Measurements from ENCODE around the gene PRSS50. TPM values are rescaled to one million over a fixed set of nuclear protein-coding genes. Genes with fewer than 3 reads are reported as not detected.
A peak's percentile ranks its signal among the peaks of the same experiment; 100 is the strongest.

PRSS50 gene
- total and polyA plus RNA-seq, 10 donors, result 0.14 to 0.34 TPM; not detected in 8

DNA sequence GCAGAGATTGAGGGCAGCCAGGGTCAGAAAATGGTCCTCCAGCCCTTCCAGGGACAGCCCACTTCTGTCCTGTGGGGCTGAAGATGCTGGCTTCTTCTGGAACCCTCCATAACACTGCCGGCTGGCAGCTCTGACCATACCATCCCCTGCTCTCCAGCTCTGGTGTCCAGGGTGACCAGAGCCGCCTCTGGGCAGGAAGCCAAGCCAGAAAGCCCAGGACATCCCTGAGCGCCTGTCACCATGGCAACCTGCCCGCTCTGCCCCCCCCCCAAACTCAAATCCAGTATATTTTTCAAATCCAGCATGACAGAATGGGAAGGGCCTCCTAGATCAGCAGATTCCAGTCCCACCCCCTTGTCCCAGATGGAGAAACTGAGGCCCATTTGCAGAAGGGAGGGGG is 16.9 kb downstream of the PRSS50 start:
- Histone ChIP-seq H3K27me3 (replicated peaks in 1 of 7) (peaks cover 0 to 27% (median 12%) of the 10 kb centered on the region in 7 donors), H3K4me1 (peaks cover 21 to 58% (median 41%) of the 10 kb centered on the region in 6 donors), H3K27ac (no peak overlapping the region), H3K4me3 (peak overlapping the region in 3 of 8 donors; percentile 16 to 56 (median 30)), H3K36me3 (no peaks in the 10 kb centered on the region), H3K9me3 (no peaks in the 10 kb centered on the region)
- intact Hi-C loops (cut with DNase I; ENCODE audit: low total_unique reads), result no loop called here
- no peak for DNase-seq
- 30 to 78% (median 70%) methylated on average over 3 to 4 of the region's 4 CpGs; no CpG with 5 or more reads in 1 of the 5 donors for WGBS, 5 donors
- TF ChIP-seq POLR2A (IDR thresholded peaks at IDR 0.05) (no peak), POLR2AphosphoS5 (IDR thresholded peaks at IDR 0.05) (no peak)
- TF ChIP-seq, protein P1, sequence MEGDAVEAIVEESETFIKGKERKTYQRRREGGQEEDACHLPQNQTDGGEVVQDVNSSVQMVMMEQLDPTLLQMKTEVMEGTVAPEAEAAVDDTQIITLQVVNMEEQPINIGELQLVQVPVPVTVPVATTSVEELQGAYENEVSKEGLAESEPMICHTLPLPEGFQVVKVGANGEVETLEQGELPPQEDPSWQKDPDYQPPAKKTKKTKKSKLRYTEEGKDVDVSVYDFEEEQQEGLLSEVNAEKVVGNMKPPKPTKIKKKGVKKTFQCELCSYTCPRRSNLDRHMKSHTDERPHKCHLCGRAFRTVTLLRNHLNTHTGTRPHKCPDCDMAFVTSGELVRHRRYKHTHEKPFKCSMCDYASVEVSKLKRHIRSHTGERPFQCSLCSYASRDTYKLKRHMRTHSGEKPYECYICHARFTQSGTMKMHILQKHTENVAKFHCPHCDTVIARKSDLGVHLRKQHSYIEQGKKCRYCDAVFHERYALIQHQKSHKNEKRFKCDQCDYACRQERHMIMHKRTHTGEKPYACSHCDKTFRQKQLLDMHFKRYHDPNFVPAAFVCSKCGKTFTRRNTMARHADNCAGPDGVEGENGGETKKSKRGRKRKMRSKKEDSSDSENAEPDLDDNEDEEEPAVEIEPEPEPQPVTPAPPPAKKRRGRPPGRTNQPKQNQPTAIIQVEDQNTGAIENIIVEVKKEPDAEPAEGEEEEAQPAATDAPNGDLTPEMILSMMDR (IDR thresholded peaks at IDR 0.05 in 8 of 11, conservative IDR thresholded peaks at IDR 0.05 in 3 of 11), result no peak

DNA sequence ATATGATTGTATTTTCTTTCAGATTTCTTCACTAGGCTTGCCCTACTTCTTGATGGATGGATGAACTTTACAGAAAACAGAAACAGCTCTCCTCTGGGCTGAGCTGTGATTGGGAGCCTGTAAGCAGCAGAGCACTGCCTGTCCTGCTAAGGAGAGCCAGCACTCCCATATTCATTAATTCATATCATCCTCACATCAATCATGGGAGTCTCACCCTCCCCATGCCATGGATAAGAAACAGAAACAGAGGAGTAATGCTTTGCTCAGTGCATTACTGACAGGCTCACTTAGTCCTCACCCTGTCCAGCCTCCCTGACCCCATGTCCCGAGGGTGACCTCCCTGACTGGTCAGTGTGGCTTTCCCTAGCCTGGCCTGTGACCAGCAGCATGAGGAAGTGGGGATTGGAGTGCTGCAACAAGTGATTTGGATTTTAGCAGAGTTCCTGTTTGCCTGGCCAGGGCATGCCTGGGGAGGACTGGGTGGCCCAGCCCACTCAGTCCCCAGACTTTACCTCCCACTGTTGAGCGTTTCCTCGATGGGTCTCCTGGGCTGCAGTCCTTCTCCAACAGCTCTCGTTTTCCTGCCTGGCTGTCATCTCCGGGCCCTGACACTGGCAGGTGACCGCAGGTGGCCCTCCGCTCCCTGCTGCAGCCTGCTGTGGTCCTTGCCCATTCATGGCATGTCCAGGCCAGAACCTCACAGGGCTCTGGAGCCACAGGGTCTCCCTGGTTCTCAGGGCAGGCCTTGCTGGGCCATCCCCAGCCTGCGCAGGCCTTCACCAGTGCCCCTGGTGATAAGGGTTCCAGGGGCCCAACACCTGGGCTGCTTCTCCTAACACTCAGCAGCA is 17.8 kb downstream of the PRSS50 start:
- Histone ChIP-seq H3K27me3 (replicated peaks in 1 of 7) (peaks cover 0 to 27% (median 12%) of the 10 kb centered on the region in 7 donors), H3K4me3 (no peak overlapping the region), H3K9me3 (no peaks in the 10 kb centered on the region), H3K36me3 (no peaks in the 10 kb centered on the region), H3K27ac (peak overlapping the region in 5 of 8 donors; percentile 9 to 32 (median 15)), H3K4me1 (peaks cover 30 to 58% (median 47%) of the 10 kb centered on the region in 6 donors)
- TF ChIP-seq POLR2A (IDR thresholded peaks at IDR 0.05), result no peak
- peak; percentile 48 to 85 (median 83) for TF ChIP-seq POLR2AphosphoS5 (IDR thresholded peaks at IDR 0.05)
- TF ChIP-seq, protein P1 (IDR thresholded peaks at IDR 0.05 in 8 of 11, conservative IDR thresholded peaks at IDR 0.05 in 3 of 11), result no peak
- peak; percentile 83 for DNase-seq
- intact Hi-C loops (cut with DNase I; ENCODE audit: low total_unique reads), result no loop called here
- WGBS, 5 donors, result 68 to 84% (median 75%) methylated on average over 3 to 8 of the region's 8 CpGs

DNA sequence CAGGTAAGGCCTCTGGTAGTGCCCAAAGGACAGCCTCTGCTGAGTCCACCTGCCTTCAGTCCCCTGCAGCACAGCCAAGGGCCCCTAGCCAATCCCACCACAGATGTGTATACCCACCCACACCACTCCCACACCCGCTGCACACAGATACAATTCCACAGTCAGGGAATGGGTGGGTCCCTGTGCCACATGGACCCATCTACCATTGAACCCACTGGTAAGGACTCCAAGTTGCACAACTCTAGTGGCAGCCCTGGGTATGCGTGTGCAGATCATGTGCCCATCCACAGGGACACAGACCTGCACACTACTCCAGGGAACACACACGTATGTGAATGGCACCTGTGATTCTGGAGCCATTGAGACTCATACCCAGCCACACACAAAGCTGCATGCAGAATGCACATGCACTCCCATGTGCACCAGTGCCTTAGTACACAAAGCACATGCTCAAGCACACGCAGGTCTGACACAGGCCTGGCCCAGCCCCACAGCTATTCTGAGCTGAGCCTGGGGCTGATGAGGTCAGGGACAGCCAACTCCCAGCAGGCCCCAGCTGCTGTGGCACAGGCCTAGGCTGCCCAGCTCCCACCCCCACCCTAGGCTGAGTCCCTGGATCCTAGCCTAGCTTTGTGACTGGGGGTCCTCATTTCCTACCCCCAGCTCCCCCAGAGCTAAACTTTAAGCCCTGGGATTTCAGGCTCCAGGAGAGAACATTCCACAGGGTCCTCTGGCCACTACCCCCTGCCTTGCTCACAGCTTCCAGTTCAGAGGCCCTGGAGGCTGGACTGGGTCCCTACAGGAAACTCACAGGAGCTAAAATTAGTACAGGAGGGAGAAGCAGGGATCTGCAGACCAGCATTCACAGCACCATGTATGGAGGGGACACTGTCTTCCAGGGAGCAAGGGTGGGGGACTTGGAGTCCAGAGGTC is 21.4 kb downstream of the PRSS50 start:
- TF ChIP-seq, protein P1 (IDR thresholded peaks at IDR 0.05 in 8 of 11, conservative IDR thresholded peaks at IDR 0.05 in 3 of 11), result no peak
- TF ChIP-seq POLR2AphosphoS5 (IDR thresholded peaks at IDR 0.05) (no peak), POLR2A (IDR thresholded peaks at IDR 0.05) (no peak)
- 20 to 77% (median 73%) methylated on average over 1 to 4 of the region's 4 CpGs; no CpG with 5 or more reads in 1 of the 5 donors for WGBS, 5 donors
- no peaks in the 10 kb centered on the region for H3K9me3 ChIP-seq
- peaks cover 0 to 37% (median 7%) of the 10 kb centered on the region in 7 donors for H3K27me3 ChIP-seq (replicated peaks in 1 of 7)
- H3K4me1 ChIP-seq, result peaks cover 51 to 85% (median 74%) of the 10 kb centered on the region in 6 donors
- DNase-seq, result no peak
- H3K27ac ChIP-seq, result peak overlapping the region in 7 of 8 donors; percentile 9 to 84 (median 80)
- no peak overlapping the region for H3K4me3 ChIP-seq
- H3K36me3 ChIP-seq, result no peaks in the 10 kb centered on the region
- intact Hi-C loops (cut with DNase I; ENCODE audit: low total_unique reads), result no loop called here
